NCI-H446 (cell line): ENCODE data around the gene EXOC4.

Experiments used
- DNase-seq, 2 experiments: peaks; one replicate each; lab custom pipeline; 2025; lab: John Stamatoyannopoulos, UW

The EXOC4 gene

GRCh38 chr7:133790911-133791310, 538.0 kb downstream of the EXOC4 start:
- DNase-seq = no peak

- peak in 1 of 2 experiments; percentile 34 for DNase-seq
These were observed 541.6 kb downstream of the EXOC4 start for GRCh38 chr7:133794479-133794878.

- DNase-seq = no peak
These were observed 542.3 kb downstream of the EXOC4 start for GRCh38 chr7:133795068-133795665.

- peak in 1 of 2 experiments; percentile 11 for DNase-seq
These were observed 544.2 kb downstream of the EXOC4 start for GRCh38 chr7:133796782-133797745.

- no peak for DNase-seq
These were observed 545.1 kb downstream of the EXOC4 start for GRCh38 chr7:133797818-133798520.

- DNase-seq = no peak
These were observed 548.5 kb downstream of the EXOC4 start for GRCh38 chr7:133801341-133801740.

- no peak for DNase-seq
These were observed 551.2 kb downstream of the EXOC4 start for GRCh38 chr7:133804127-133804526.

GRCh38 chr7:133805426-133805825, 552.5 kb downstream of the EXOC4 start:
- no peak for DNase-seq

GRCh38 chr7:133807624-133808492, 555.0 kb downstream of the EXOC4 start:
- no peak for DNase-seq

GRCh38 chr7:133808493-133808866, 555.6 kb downstream of the EXOC4 start:
- no peak for DNase-seq

- DNase-seq = peak in 1 of 2 experiments; percentile 9
These were observed 560.0 kb downstream of the EXOC4 start for GRCh38 chr7:133812877-133813276.

- no peak for DNase-seq
These were observed 562.8 kb downstream of the EXOC4 start for GRCh38 chr7:133815611-133816210.

GRCh38 chr7:133819695-133820094, 566.8 kb downstream of the EXOC4 start:
- DNase-seq = no peak

- DNase-seq = no peak
These were observed 567.7 kb downstream of the EXOC4 start for GRCh38 chr7:133820584-133820983.

- DNase-seq = no peak
These were observed 568.3 kb downstream of the EXOC4 start for GRCh38 chr7:133821171-133821570.

GRCh38 chr7:133822001-133822641, 569.2 kb downstream of the EXOC4 start:
- DNase-seq = no peak

GRCh38 chr7:133822868-133823552, 570.1 kb downstream of the EXOC4 start:
- DNase-seq = no peak

GRCh38 chr7:133824132-133824531, 571.3 kb downstream of the EXOC4 start:
- no peak for DNase-seq

GRCh38 chr7:133827707-133828623, 575.1 kb downstream of the EXOC4 start:
- DNase-seq = no peak
